Cardiac fibroblast (primary cell): ENCODE results near the gene TMEM135.

Experiments used
- DNase-seq, 2 donors: peaks; one replicate each; pipeline versions ENCODE4 v3.0.0 to v3.0.0-alpha.2; 2010; ENCODE audit warnings: low read depth in 2 of 2
- H3K4me3 ChIP-seq, 2 donors: replicated peaks in 1 of 2; 1 replicate in 1 of 2; 2 replicates in 1 of 2; pipeline ENCODE4 v1.5.1; 2011; ENCODE audit warnings: low read depth in 2 of 2, low read length in 2 of 2, mild to moderate bottlenecking in 2 of 2, moderate library complexity in 1 of 2
- CTCF ChIP-seq: IDR thresholded peaks from one replicate; pipeline ENCODE4 v1.5.1; 2011; ENCODE audit warnings: low read depth, mild to moderate bottlenecking, low read length, inconsistent platforms

Gene TMEM135

GRCh38 chr11:87007963-87008362 is 29.8 kb upstream of the TMEM135 start:
- H3K4me3 ChIP-seq = no peak overlapping the region
- no peak for TF ChIP-seq CTCF
- peak; percentile 30 to 69 for DNase-seq

GRCh38 chr11:87012089-87012488 is 25.6 kb upstream of the TMEM135 start:
- no peak overlapping the region for H3K4me3 ChIP-seq
- no peak for DNase-seq
- TF ChIP-seq CTCF = no peak

- no peak for TF ChIP-seq CTCF
- no peak for DNase-seq
- H3K4me3 ChIP-seq = no peak overlapping the region
These were observed 25.1 kb upstream of the TMEM135 start for GRCh38 chr11:87012673-87013072.

- no peak overlapping the region for H3K4me3 ChIP-seq
- DNase-seq = peak in 1 of 2 donors; percentile 69
- no peak for TF ChIP-seq CTCF
These were observed 23.6 kb upstream of the TMEM135 start for GRCh38 chr11:87013912-87014825.

GRCh38 chr11:87015645-87016044 is 22.1 kb upstream of the TMEM135 start:
- DNase-seq = no peak
- no peak for TF ChIP-seq CTCF
- no peak overlapping the region for H3K4me3 ChIP-seq

- no peak for TF ChIP-seq CTCF
- DNase-seq = peak; percentile 10 to 12
- H3K4me3 ChIP-seq = no peak overlapping the region
These were observed 18.0 kb upstream of the TMEM135 start for GRCh38 chr11:87019613-87020271.
